ENCODE data around the gene SIL1. TPM values are rescaled to one million over a fixed set of nuclear protein-coding genes. Genes with fewer than 3 reads are reported as not detected.

SIL1 gene
- total and polyA plus RNA-seq, 8 donors = 22.2 to 83.6 (median 33.4) TPM

DNA sequence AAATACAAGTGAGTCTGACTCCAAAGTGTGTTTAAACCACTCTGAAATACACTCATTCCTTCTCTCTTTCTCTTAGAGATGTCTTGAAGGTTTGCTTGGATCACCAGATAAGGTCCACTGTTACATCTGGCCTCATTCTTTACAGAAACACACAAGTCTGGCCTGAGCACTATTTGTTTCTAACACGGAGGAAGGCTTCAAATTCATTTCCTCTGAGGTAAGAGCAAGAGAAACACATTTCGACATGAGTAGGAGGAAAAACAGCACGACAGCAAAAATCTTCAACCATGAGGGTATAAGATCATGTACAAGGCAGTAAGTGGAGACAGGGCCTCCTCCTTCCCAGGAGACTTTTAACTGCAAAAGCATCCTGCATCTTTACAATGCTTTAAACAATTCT is 8.0 kb downstream of the SIL1 start:
- WGBS, 5 donors = 30 to 55% (median 52%) methylated on average over 3 of the region's 3 CpGs
- peak in 1 of 2 donors; percentile 48 for DNase-seq
- Histone ChIP-seq H3K27me3 (no peaks in the 10 kb centered on the region), H3K27ac (peak overlapping the region in 3 of 5 donors; percentile 33 to 61 (median 48)), H3K4me1 (peaks cover 3 to 60% (median 32%) of the 10 kb centered on the region in 4 donors), H3K36me3 (peaks cover 0 to 6% (median 4%) of the 10 kb centered on the region in 4 donors), H3K4me3 (no peak overlapping the region), H3K9me3 (no peaks in the 10 kb centered on the region)
- TF ChIP-seq, protein P1, sequence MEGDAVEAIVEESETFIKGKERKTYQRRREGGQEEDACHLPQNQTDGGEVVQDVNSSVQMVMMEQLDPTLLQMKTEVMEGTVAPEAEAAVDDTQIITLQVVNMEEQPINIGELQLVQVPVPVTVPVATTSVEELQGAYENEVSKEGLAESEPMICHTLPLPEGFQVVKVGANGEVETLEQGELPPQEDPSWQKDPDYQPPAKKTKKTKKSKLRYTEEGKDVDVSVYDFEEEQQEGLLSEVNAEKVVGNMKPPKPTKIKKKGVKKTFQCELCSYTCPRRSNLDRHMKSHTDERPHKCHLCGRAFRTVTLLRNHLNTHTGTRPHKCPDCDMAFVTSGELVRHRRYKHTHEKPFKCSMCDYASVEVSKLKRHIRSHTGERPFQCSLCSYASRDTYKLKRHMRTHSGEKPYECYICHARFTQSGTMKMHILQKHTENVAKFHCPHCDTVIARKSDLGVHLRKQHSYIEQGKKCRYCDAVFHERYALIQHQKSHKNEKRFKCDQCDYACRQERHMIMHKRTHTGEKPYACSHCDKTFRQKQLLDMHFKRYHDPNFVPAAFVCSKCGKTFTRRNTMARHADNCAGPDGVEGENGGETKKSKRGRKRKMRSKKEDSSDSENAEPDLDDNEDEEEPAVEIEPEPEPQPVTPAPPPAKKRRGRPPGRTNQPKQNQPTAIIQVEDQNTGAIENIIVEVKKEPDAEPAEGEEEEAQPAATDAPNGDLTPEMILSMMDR (IDR thresholded peaks at IDR 0.05) = no peak
- TF ChIP-seq POLR2AphosphoS5 (IDR thresholded peaks at IDR 0.05) (peak in 2 of 3 donors; percentile 8 to 30), POLR2A (IDR thresholded peaks at IDR 0.05) (no peak), EP300 (IDR thresholded peaks at IDR 0.05) (no peak)
- intact Hi-C loops (cut with DNase I; ENCODE audit: low total_unique reads) = no loop called here

DNA sequence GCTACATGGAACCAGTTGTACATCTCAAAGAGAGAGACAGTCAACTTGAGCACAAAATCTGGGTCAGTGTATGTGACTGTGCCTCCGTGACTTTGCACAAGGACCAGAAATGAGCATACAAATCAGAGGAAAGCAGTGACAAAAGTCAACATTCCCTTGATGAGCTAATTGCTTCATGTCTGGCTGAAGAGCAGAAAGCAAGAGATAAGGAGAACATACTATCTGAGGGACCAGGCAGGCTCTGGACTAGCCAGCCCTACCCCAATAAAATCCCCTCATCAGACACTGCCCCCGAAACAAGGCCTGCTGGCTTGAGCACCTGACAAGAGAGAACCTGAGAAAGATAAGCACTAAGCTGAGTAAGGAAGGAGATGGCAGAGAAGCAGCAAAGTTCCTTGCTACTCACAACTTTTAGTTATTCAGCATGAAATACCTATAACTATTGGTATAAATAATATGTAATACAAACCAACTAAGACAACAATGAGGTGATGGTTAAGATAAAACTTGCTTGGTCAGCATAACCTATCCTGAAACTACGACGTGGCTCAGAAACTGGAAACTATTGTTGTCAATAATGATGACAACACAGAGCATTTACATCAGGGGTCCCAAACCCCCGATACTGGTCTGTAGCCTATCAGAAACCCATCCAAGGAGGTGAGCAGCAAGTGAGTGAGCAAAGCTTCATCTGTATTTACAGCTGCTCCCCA is 9.5 kb downstream of the SIL1 start:
- Histone ChIP-seq H3K27me3 (no peaks in the 10 kb centered on the region), H3K36me3 (peaks cover 0 to 6% (median 4%) of the 10 kb centered on the region in 4 donors), H3K4me1 (peaks cover 4 to 67% (median 38%) of the 10 kb centered on the region in 4 donors), H3K27ac (no peak overlapping the region), H3K9me3 (no peaks in the 10 kb centered on the region), H3K4me3 (no peak overlapping the region)
- 77 to 88% (median 84%) methylated on average over 5 of the region's 5 CpGs for WGBS, 5 donors
- DNase-seq = no peak
- intact Hi-C loops (cut with DNase I; ENCODE audit: low total_unique reads) = no loop called here
- no peak for TF ChIP-seq POLR2AphosphoS5 (IDR thresholded peaks at IDR 0.05)
- TF ChIP-seq, protein P1 (IDR thresholded peaks at IDR 0.05) = no peak

DNA sequence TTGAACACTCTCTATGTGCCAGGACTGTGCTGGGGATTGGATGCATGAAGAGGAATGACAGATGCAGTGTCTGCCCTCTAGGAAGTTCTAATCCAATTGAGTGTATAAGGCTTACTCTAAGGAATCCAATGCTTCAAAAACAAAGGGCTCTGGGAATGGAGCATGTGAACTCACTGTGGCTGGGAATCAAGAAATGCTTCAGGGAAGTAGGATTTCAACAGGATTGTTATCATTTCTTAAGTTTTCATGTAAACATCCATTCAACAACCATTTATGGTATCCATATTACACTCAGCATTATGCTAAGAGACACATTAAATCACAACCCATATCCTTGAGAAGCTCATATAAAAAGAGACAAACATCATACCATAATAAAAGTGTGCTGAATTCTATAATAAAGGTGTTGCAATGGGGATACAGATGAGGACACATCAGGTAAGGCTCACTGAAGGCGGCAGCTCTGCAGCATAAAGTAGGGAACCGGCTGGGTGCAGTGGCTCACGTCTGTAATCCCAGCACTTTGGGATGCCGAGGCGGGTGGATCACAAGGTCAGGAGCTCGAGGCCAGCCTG is 11.3 kb downstream of the SIL1 start:
- Histone ChIP-seq H3K27me3 (no peaks in the 10 kb centered on the region), H3K27ac (peak overlapping the region in 1 of 5 donors; percentile 33), H3K9me3 (no peaks in the 10 kb centered on the region), H3K4me3 (no peak overlapping the region), H3K36me3 (peaks cover 0 to 6% (median 2%) of the 10 kb centered on the region in 4 donors), H3K4me1 (peaks cover 22 to 84% (median 53%) of the 10 kb centered on the region in 4 donors)
- WGBS, 5 donors = 80 to 95% (median 92%) methylated on average over 6 of the region's 6 CpGs
- intact Hi-C loops (cut with DNase I; ENCODE audit: low total_unique reads) = no loop called here
- TF ChIP-seq, protein P1 (IDR thresholded peaks at IDR 0.05) = no peak
- DNase-seq = no peak

DNA sequence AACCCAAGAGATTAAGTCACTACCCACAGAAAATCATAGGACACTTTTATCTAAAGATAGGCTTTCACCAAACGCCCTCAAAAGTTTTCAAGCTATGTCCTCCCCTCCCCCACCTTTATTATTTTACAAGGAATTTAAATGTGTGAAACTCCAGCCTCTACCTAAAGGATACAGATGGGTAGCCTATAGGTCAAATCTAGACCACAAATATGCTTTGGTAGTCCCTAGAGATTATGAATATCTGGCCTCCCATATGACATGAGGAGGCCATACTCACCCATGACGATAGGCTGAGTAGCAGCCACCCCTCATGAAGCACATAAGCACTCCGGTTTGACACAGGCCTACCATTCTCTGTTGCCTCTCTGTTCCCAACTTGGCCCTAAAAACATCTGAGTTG is 11.9 kb downstream of the SIL1 start:
- Histone ChIP-seq H3K27ac (peak overlapping the region in 2 of 5 donors; percentile 33 to 59), H3K27me3 (no peaks in the 10 kb centered on the region), H3K9me3 (no peaks in the 10 kb centered on the region), H3K4me1 (peaks cover 28 to 90% (median 59%) of the 10 kb centered on the region in 4 donors), H3K4me3 (no peak overlapping the region), H3K36me3 (peaks cover 0 to 6% (median 2%) of the 10 kb centered on the region in 4 donors)
- DNase-seq = no peak
- TF ChIP-seq POLR2A (IDR thresholded peaks at IDR 0.05) (no peak), POLR2AphosphoS5 (IDR thresholded peaks at IDR 0.05) (no peak)
- 55 to 84% (median 77%) methylated on average over 3 of the region's 3 CpGs for WGBS, 5 donors
- intact Hi-C loops (cut with DNase I; ENCODE audit: low total_unique reads) = no loop called here

DNA sequence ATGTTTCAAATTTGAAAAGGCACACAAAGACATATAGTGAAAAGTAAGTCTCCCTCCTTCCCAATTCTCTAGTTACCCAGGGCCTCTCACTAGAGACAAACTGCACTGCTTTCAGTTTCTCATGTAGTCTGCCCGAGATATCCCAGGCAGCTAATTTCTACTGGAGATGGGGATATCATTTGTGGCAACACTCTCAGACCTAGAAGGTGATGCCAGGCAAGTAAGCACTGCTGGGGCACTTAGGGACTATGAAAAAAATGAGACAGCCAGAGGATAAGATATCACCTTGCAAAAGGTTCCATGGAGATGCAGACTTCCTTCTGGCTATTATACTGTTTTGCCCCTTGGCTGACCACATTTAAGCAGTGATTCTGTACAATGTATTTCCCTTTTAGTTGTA is 12.6 kb downstream of the SIL1 start:
- no peak for DNase-seq
- Histone ChIP-seq H3K27me3 (no peaks in the 10 kb centered on the region), H3K27ac (peak overlapping the region in 2 of 5 donors; percentile 33 to 59), H3K9me3 (no peaks in the 10 kb centered on the region), H3K4me1 (peaks cover 32 to 94% (median 64%) of the 10 kb centered on the region in 4 donors), H3K4me3 (no peak overlapping the region), H3K36me3 (peaks cover 0 to 6% (median 2%) of the 10 kb centered on the region in 4 donors)
- TF ChIP-seq, protein P1 (IDR thresholded peaks at IDR 0.05) = no peak
- TF ChIP-seq EP300 (IDR thresholded peaks at IDR 0.05) = no peak
- no peak for TF ChIP-seq POLR2AphosphoS5 (IDR thresholded peaks at IDR 0.05)
- TF ChIP-seq POLR2A (IDR thresholded peaks at IDR 0.05) = no peak
- intact Hi-C loops (cut with DNase I; ENCODE audit: low total_unique reads) = no loop called here
- 30 to 64% (median 43%) methylated on average over 1 of the region's 1 CpG for WGBS, 5 donors
